ENCODE data around the gene CPNE6. TPM values are rescaled to one million over a fixed set of nuclear protein-coding genes. Genes with fewer than 3 reads are reported as not detected.
"Not testable (repeated sequence)": the region's sequence is repeated elsewhere in the genome, so short reads cannot be mapped to it uniquely, and the experiment has no call there.

The CPNE6 gene
- total and polyA plus RNA-seq, 5 experiments from 2014 or later = not detected

DNA sequence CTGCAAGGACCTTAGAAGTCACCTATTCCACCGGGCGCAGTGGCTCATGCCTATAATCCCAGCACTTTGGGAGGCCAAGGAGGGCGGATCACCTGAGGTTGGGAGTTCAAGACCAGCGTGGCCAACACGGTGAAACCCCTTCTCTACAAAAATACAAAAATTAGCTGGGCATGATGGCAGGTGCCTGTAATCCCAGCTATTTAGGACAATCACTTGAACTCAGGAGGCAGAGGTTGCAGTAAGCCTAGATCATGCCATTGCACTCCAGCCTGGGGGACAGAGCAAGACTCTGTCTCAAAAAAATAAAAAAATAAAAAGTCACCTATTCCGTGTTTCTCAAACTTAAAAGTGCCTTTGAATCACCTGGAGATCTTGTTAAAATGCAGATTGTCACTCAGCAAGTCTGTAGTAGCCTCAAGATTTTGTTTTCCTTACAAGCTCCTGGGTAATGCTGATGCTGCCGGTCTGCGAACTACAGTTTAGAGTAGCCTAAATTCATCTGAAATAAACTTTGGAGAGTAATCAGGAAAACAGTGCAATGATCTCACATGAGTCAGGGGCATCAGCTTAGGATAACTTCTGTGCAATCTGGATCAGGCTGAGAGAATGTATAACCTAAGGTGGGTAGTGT, 34.4 kb downstream of the CPNE6 start:
- DNase-seq, H3K4me3 Mint-ChIP-seq, ATAC-seq, H3K9me3 Mint-ChIP-seq, H3K27me3 Mint-ChIP-seq: not testable (repeated sequence)
- POLR2A ChIA-PET = interaction anchor here (1.5 to 1.9 kb wide), 3 partner anchors 8 to 24 kb away, joined by 5 to 6 read pairs (median 6); no protein-coding TSS in a partner anchor
- Mint-ChIP-seq H3K4me1 (peaks cover 7 to 20% (median 11%) of the 10 kb centered on the region in 4 donors), H3K27ac (peak overlapping the region in 5 of 10 donors; percentile 2 to 51 (median 36)), H3K36me3 (peaks cover 4 to 23% (median 10%) of the 10 kb centered on the region in 3 donors)

DNA sequence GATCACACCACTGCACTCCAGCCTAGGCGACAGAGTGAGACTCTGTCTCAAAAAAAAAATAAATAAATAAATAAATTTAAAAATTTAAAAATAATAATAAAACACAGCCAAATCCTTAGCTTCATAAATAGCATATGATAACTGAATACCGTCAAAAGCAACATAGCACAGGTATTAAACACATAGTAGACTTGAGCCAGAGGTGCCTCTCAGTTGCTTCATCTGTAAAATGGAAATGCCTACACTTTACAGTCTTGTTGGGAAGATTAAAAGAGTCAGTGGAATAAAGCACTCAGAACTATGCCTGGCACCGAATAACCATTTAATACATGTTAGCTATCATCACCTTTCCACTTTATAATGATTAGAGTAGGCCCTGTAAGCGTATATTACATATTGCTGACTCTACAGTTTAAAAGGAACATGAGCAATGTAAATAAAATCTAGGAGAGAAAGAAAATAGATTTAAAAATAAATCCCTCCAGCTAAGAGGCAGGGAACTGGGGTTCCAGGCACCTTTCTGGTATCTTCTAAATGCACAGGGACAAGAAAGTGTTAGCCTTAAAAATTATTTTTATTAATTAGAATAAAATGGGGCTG, 35.4 kb downstream of the CPNE6 start:
- Mint-ChIP-seq H3K9me3 (no peaks in the 10 kb centered on the region), H3K27ac (peak overlapping the region in 1 of 10 donors; percentile 2), H3K27me3 (no peaks in the 10 kb centered on the region), H3K36me3 (peaks cover 4 to 23% (median 6%) of the 10 kb centered on the region in 3 donors), H3K4me1 (peaks cover 7 to 20% (median 11%) of the 10 kb centered on the region in 4 donors), H3K4me3 (no peak overlapping the region)
- no peak for ATAC-seq
- DNase-seq = no peak
- POLR2A ChIA-PET = interaction anchor here (0.5 to 1.5 kb wide), 7 partner anchors 12 to 564 kb away, joined by 3 to 8 read pairs (median 4); partner anchors contain the start of genes IRF9 and PCK2

DNA sequence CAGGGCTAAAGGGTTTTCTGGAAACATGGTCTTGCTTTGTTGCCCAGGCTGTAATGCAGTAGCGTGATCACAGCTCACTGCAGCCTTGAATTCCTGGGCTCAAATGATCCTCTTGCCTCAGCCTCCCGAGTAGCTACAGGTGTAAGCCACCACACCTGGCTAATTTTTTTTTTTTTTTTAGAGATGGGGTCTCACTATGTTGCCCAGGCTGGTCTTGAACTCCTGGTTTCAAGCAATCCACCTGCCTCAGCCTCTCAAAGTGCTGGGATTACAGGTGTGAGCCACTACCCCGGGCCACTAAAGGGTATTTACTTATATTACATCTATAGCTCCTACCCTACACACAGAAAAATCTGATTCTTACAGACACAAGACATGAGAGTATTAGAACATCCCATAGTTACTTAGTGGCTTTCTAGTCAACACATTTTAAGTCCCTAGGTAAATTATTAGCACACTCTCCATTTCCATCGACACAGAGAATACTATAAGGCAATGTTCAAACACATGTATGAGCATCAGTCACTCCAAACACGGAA, 37.0 kb downstream of the CPNE6 start:
- ATAC-seq = peak; percentile 31 to 32
- Mint-ChIP-seq H3K27me3 (no peaks in the 10 kb centered on the region), H3K4me3 (peak overlapping the region in 8 of 10 donors; percentile 2 to 57 (median 32)), H3K27ac (peak overlapping the region; percentile 83 to 98 (median 94)), H3K9me3 (no peaks in the 10 kb centered on the region), H3K36me3 (peaks cover 3 to 14% (median 4%) of the 10 kb centered on the region in 3 donors), H3K4me1 (peaks cover 5 to 24% (median 11%) of the 10 kb centered on the region in 4 donors)
- POLR2A ChIA-PET = interaction anchor here (0.6 to 3.4 kb wide), 15 partner anchors 8 to 136 kb away, joined by 3 to 24 read pairs (median 4); partner anchors contain the start of genes CARMIL3, CHMP4A, EMC9 and IRF9
- no peak for DNase-seq

DNA sequence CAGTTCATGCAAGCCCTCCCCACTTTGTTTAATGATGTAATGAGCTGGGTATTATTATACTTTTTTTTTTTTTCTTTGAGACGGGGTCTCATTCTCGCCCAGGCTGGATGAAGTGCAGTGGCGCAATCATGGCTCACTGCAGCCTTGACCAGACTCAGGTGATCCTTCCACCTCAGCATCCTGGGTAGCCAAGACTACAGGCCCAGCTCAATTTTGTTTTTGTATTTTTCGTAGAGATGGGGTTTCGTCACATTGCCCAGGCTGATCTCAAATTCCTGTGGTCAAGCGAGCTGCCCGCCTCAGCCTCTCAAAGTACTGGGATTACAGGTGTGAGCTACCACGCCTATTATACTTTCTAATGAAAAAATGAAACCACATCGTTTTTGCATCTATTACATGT, 38.7 kb downstream of the CPNE6 start:
- Mint-ChIP-seq H3K36me3 (peaks cover 0 to 2% (median 0%) of the 10 kb centered on the region in 3 donors), H3K9me3 (peaks cover 0 to 2% (median 0%) of the 10 kb centered on the region in 9 donors), H3K27ac (peak overlapping the region in 4 of 10 donors; percentile 40 to 98 (median 82))

DNA sequence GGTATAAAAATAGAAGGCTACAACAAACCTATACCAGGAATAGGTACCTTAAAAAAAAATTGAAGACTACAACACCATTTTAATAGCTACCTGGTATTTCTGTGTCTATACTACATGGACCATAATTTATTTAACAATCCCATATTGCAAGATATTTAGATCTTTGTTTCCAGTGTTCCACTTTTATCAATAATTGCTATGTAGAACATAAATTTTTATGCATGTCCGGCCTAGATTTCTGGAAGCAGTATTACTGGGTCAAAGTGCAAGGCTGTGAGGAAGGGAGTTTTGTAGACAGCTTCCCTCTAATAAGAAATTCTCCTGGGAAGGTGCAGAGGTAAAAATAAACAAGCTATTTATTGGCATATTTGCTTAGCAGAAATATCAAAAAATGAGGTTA, 39.2 kb downstream of the CPNE6 start:
- H3K4me3 Mint-ChIP-seq = peak overlapping the region in 1 of 10 donors; percentile 28
- no peak for DNase-seq
- H3K9me3 Mint-ChIP-seq = peaks cover 0 to 2% (median 0%) of the 10 kb centered on the region in 9 donors
- no peak for ATAC-seq
- H3K4me1 Mint-ChIP-seq = peaks cover 10 to 32% (median 16%) of the 10 kb centered on the region in 4 donors
- peak overlapping the region in 4 of 10 donors; percentile 19 to 83 (median 46) for H3K27ac Mint-ChIP-seq
- peaks cover 0 to 4% (median 0%) of the 10 kb centered on the region in 5 donors for H3K27me3 Mint-ChIP-seq
- POLR2A ChIA-PET = interaction anchor here (0.6 to 3.4 kb wide), 10 partner anchors 17 to 103 kb away, joined by 3 to 24 read pairs (median 4); partner anchors contain the start of genes IRF9, PCK2, PSME1 and PSME2
- H3K36me3 Mint-ChIP-seq = peaks cover 0 to 2% (median 0%) of the 10 kb centered on the region in 3 donors

More for the DNA sequence above, 38.7 kb downstream of the CPNE6 start:
- H3K4me3 Mint-ChIP-seq = no peak overlapping the region
- H3K27me3 Mint-ChIP-seq = peaks cover 0 to 4% (median 0%) of the 10 kb centered on the region in 5 donors
- DNase-seq (no peak), ATAC-seq (no peak)
- POLR2A ChIA-PET = interaction anchor here (0.6 to 3.4 kb wide), 14 partner anchors 17 to 223 kb away, joined by 3 to 24 read pairs (median 3); partner anchors contain the start of genes IRF9, PCK2, PSME1 and PSME2
- peaks cover 5 to 27% (median 12%) of the 10 kb centered on the region in 4 donors for H3K4me1 Mint-ChIP-seq

- peaks cover 24 to 50% (median 40%) of the 10 kb centered on the region in 4 donors for H3K4me1 Mint-ChIP-seq
- no peak for ATAC-seq
- POLR2A ChIA-PET = interaction anchor here (0.8 to 7.7 kb wide), 19 partner anchors 9 to 827 kb away, joined by 3 to 177 read pairs (median 9); partner anchors contain the start of genes EMC9, IRF9, MDP1 and PCK2
- peaks cover under 1 to 20% (median 4%) of the 10 kb centered on the region in 3 donors for H3K36me3 Mint-ChIP-seq
- H3K27ac Mint-ChIP-seq = peak overlapping the region; percentile 95 to 100 (median 99)
- DNase-seq = no peak
- H3K4me3 Mint-ChIP-seq = peak overlapping the region; percentile 89 to 99 (median 98)
- H3K9me3 Mint-ChIP-seq = peaks cover 0 to 2% (median 0%) of the 10 kb centered on the region in 9 donors
- peaks cover 0 to 4% (median 0%) of the 10 kb centered on the region in 5 donors for H3K27me3 Mint-ChIP-seq
Measured at GRCh38 chr14:24113379-24113800, 42.0 kb downstream of the CPNE6 start.

GRCh38 chr14:24113801-24114531, 42.6 kb downstream of the CPNE6 start:
- Mint-ChIP-seq H3K9me3 (peaks cover 0 to 2% (median 0%) of the 10 kb centered on the region in 9 donors), H3K27me3 (peaks cover 0 to 4% (median 0%) of the 10 kb centered on the region in 5 donors), H3K36me3 (peaks cover 5 to 26% (median 9%) of the 10 kb centered on the region in 3 donors), H3K4me1 (peaks cover 22 to 44% (median 39%) of the 10 kb centered on the region in 4 donors), H3K27ac (peak overlapping the region; percentile 95 to 100 (median 99)), H3K4me3 (peak overlapping the region; percentile 89 to 99 (median 98))
- DNase-seq (peak in 9 of 10 donors; percentile 50 to 96 (median 80)), ATAC-seq (peak; percentile 24 to 29)
- POLR2A ChIA-PET = interaction anchor here (0.8 to 7.7 kb wide), 33 partner anchors 9 to 1019 kb away, joined by 3 to 177 read pairs (median 8); partner anchors contain the start of genes ACIN1, CARMIL3, CBLN3 and CHMP4A

DNA sequence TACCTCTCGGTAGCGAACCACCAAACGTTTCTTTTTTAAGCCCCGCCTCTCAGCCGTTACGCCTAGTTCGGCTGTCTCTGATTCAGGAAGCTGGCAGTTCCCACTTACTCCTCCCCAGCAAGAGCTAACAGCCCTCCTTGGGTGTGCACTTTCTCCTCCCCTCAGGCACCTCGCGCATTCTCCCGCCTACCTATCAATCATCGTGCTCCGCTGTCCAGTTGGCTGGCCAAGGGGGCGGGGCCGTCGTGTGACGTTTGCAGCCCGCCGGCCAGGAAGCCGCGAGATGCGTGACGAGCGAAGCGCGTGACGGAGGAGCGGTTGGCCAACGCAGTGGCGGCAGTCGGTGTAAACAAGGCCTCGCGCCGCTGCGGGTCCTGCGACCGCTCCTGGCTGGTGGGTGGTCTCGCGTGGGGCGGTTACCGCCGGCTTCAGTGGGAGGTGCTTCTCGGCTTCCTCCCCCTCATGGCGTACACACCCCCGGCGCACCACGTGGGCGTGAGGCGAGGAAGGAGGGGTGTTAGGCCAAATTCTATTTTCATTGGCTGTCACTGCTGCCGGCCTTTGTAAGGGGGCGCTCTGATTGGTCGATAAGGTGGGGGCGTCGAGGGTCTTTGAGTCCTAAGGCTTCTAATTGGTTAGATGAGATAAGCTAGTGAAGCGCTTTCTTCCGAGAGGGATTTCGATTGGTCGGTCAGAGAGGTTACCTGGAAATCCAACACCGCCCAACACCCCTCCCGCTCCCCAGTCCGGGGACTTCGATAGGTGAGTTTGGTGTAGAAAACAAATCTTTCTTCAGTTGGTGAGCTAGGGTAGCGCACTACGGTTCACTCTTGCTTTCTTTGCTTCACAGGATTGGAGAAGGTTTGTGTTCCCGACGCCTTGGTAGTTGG, 43.4 kb downstream of the CPNE6 start, which contains the start of the genes DCAF11 and NRL:
TSS of gene DCAF11 (plus strand) at position 246 of the 890 bp plus-strand sequence. CDS start 818 bp downstream, outside the sequence.
TSS of gene NRL (minus strand) at position 418 of the 890 bp plus-strand sequence. CDS start 32,101 bp downstream, outside the sequence.
- DNase-seq (peak; percentile 96 to 100 (median 99)), ATAC-seq (peak; percentile 84)
- POLR2A ChIA-PET = interaction anchor here (0.6 to 7.7 kb wide), 36 partner anchors 10 to 1020 kb away, joined by 3 to 177 read pairs (median 6); partner anchors contain the start of genes ACIN1, CARMIL3, CBLN3 and CHMP4A
- peak within 1 kb of the TSS; percentile 89 to 99 (median 98) for H3K4me3 Mint-ChIP-seq
- peaks cover 0 to 2% (median 0%) of the 10 kb centered on the region in 9 donors for H3K9me3 Mint-ChIP-seq
- peaks cover 0 to 4% (median 0%) of the 10 kb centered on the region in 5 donors for H3K27me3 Mint-ChIP-seq
- H3K27ac Mint-ChIP-seq = peak within 1 kb of the TSS; percentile 95 to 100 (median 99)
- peaks cover 22 to 39% (median 37%) of the 10 kb centered on the region in 4 donors for H3K4me1 Mint-ChIP-seq
- peaks cover 5 to 34% (median 16%) of the 10 kb centered on the region in 3 donors for H3K36me3 Mint-ChIP-seq

GRCh38 chr14:24115422-24116127, 44.2 kb downstream of the CPNE6 start:
- ATAC-seq = no peak
- peak overlapping the region; percentile 89 to 99 (median 98) for H3K4me3 Mint-ChIP-seq
- H3K36me3 Mint-ChIP-seq = peaks cover 5 to 40% (median 17%) of the 10 kb centered on the region in 3 donors
- peak overlapping the region; percentile 95 to 100 (median 99) for H3K27ac Mint-ChIP-seq
- peaks cover 22 to 39% (median 38%) of the 10 kb centered on the region in 4 donors for H3K4me1 Mint-ChIP-seq
- POLR2A ChIA-PET = interaction anchor here (0.5 to 7.7 kb wide), 23 partner anchors 10 to 1021 kb away, joined by 3 to 177 read pairs (median 8); partner anchors contain the start of genes ACIN1, CARMIL3, CHMP4A and DHRS1
- DNase-seq = no peak
- H3K9me3 Mint-ChIP-seq = peaks cover 0 to 2% (median 0%) of the 10 kb centered on the region in 9 donors
- H3K27me3 Mint-ChIP-seq = peaks cover 0 to 4% (median 0%) of the 10 kb centered on the region in 5 donors
